GM21619 (cell line): ENCODE measurements around the gene TP73.
A peak's percentile ranks its signal among the peaks of the same experiment; 100 is the strongest.
"Not testable (repeated sequence)": the region's sequence is repeated elsewhere in the genome, so short reads cannot be mapped to it uniquely, and the experiment has no call there.

ENCODE experiments used
- ATAC-seq: cut with Tn5 transposase; IDR thresholded peaks from one replicate; pipeline ENCODE4 v1.9.1; 2021; ENCODE audit not compliant: unreplicated experiment

TP73 gene

GRCh38 chr1:3618531-3618880, 33.8 kb upstream of the TP73 start:
- ATAC-seq, result no peak

DNA sequence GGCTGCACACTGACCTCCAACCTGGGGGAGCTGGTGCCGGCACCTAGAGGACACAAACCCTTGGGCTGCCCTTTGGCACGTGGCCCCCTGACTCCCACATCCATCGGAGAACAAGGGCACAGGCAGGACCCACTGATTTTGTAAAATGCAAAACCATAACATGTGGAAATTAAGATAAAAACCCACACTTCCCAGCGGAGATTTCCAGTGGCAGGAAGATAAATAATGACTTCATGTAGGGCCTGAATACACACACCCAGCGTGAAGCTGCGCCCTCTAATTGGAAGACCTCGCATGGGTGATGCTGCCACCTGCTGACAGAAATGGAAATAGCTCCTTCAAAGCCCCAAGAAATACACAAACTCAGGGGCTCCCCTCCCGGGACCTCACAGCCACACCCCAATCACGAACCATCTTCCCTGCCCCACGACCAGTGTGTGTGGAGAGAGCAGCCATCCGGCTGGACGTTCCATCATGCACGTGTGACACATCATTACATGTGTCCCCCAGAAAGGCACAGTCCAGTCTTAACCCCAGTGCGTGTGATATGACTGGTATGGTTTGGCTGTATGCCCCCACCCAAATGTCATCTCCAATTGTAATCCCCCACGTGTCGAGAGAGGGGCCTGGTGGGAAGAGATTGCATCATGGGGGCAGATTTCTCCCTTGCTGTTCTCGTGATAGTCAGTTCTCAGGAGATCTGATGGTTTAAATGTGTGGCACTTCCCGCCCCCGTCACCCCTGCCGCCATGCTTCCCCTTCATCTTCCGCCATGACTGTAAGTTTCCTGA, 33.2 kb upstream of the TP73 start:
- ATAC-seq, result no peak

DNA sequence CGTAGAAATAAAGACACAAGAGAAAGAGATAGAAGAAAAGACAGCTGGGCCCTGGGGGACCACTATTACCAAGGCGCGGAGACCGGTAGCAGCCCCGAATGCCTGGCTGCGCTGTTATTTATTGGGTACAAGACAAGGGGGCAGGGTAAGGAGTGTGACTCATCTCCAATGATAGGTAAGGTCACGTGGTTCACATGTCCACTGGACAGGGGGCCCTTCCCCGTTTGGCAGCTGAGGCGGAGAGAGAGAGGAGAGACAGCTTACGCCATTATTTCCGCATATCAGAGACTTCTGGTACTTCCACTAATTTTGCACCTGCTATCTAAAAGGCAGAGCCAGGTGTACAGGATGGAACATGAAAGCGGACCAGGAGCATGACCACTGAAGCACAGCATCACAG, 31.6 kb upstream of the TP73 start:
- no peak for ATAC-seq

GRCh38 chr1:3621151-3621671, 31.1 kb upstream of the TP73 start:
- not testable (repeated sequence) for ATAC-seq

DNA sequence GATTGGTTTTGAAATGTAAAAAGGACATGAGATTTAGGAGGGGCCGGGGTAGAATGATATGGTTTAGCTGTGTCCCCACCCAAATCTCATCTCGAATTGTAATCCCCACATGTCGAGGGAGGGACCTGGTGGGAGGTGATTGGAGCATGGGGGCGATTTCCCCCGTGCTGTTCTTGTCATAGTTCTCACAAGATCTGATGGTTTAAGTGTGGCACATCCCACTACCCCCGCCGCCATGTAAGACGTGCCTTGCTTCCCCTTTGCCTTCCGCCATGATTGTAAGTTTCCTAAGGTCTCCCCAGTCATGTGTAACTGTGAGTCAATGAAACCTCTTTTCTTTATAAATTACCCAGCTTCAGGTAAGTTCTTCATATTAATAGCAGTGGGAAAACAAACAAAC, 30.2 kb upstream of the TP73 start:
- not testable (repeated sequence) for ATAC-seq

DNA sequence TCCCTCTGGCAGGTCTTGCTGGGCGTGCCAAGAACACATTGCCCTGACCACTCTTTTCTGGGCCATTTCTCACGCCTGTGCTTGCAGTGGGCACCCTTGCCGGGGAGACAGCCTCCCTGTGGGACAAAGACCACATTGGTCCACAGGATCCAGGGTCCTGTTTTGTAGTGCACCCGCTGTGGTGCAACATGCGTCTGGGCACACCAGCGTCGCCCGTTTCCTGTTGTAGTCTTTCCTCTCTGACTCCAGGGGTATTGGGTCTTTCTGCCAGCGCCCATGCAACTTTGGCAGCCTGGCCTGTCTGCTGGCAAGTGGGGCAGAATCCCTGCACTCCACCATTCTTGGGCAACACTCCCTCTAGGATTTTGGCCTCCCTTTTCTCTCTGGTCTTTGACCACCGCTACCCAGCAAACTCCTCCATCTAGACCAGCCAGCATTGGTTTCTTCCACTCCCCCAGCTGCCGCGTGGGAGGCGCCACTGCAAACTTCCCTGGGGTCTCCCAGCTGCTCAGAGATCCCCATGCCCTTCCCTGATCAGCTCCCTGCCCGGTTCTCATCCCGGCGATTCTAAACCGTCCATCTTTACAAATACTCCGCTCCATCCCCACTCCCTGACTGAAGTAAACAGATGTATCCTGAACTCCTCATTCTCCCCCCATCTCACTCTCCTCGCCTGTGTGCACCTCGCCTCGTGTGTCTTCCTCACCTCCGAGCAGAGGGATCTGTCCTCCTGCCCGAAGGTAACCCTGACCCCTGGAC, 28.7 kb upstream of the TP73 start:
- ATAC-seq, result no peak

DNA sequence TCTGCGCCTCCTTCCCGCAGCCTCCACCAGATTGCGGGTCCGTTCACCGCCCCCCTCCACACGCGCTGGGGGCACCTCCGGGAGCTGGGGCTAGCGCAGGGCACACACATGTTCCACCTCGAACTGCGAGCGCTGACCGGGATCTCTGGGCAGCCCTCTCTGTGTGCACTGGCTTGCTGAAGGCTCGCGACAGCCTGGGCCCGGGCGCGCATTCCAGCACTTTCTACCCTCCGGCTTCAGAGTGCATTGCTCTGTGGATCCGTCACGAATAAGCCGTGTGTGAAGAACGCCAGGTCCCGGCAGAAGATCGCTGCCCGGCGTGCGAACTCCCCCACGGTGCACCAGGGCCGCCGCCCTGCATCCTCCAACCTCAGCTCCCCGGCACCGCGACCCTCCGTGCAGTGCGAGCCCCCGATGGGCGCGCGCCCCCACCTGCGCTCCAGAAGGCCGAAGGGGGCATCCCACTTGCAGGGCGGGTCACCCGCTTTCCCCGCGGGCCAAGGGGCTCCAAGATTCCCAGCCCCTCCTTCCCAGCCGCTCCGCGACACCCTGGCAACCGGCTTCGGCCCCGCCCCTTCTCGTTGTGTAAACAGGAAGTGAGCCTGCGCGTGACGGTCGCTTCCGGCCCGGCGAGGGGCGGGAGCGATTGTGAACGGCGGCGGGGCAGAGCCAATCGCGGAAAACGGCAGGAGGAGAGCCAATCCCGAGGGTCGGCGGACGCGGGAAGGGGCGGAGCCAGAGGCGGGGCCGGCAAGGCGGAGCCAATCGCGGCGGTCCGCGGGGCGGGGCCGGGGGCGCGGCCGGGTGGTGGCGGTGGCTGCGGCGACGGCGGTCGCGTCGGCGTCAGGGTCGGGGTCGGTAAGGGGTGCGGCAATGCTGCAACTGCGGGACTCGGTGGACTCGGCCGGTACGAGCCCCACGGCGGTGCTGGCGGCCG, 27.8 kb upstream of the TP73 start, which contains the start of gene TPRG1L:
Gene TPRG1L, plus strand, starts transcription at position 816 of the 937 bp plus-strand sequence. Its CDS starts 58 bp downstream, at position 874.
- ATAC-seq, result peak; percentile 93

- peak; percentile 9 for ATAC-seq
These were observed 27.0 kb upstream of the TP73 start for GRCh38 chr1:3625151-3625907.

DNA sequence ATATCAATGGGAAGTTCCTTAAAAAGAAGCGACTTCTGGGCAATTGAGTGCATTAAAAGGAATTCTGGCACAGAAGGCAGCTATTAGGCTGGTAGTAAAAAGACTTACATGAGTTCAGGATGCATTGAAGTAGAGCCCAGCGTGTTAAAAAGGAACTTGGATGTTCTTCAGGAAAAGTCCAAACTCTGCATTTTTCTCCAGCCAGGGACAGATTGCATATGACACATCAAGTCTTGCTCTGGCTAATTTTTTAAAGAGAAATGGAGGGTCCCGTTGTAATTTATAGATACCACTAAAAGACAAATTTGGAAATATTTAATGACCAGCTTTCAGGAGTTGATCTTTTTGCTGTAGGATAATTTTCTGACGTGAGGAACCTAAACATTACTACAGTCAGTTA, 26.3 kb upstream of the TP73 start:
- no peak for ATAC-seq

DNA sequence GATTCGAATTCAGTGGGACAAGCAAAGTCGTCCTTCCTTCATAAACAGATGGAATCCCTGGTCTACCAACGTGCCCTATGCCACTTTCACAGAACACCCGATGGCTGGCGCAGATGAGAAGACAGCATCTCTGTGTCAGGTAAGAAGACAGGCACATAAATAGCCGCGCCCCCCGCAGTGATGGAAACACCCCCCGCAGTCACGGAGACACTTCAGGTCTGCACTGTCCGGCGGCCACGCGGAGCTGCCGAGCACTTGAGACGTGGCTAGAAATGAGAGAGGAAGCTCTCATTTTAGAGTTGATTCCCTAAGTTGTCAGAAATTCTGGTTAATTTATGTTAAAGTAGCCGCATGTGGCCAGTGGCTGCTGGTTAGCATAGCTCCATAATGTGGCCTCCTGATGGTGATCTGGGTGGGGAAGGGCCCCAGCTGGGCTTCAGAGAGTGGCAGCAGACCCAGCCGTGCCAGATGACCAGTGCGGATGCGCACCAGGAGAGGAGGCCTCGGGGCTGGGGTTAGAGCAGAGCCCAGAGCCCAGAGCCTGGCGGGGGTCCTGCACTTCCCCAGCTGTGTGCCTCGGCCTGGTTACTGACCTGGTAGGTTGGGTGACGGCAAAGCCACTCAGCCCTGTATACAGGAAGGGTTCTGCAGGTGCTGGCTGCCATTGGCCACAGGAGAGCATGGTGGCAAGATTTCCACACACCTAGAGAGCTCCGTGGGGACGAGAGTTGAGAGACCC, 24.6 kb upstream of the TP73 start:
- no peak for ATAC-seq

DNA sequence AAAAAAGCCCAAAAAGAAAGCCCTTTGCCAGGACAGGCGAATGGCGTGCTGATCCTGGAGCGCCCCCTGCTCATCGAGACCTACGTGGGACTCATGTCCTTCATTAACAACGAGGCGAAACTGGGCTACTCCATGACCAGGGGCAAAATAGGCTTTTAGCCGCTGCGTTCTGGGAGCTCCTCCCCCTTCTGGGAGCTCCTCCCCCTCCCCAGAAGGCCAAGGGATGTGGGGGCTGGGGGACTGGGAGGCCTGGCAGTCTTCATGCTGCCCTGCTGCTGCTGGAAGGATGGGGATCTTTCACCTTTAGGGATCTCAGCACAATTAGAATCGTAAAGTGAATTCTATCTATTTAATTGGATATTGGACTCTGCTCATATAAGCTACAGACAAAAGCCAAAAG, 23.9 kb upstream of the TP73 start:
- ATAC-seq, result no peak

DNA sequence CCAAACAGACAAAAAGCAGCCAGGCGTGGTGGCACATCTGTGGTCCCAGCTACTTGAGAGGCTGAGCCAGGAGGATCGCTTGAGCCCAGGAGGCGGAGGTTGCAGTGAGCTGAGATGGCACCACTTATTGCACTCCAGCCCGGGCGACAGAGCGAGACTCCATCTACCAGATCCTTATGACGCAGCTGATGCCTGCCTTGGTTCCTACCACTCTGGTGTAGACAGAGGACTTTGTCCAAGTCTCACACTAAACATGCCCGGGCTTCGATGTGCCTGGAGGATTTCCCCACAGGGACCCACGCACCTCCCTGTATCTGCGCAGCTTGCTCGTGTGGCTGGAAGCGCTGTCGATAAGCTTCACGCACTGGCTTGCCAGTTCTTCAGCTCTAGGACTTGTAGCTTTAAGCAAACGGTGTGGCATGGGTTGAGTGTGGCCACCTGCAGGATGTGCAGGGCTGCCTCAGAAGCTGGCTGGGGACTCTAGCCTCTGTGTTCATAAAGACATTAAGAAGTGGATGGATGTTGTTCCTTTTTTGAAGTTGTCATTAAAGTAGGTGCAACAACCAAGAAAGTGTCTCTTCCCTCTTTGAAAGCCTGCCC, 22.7 kb upstream of the TP73 start:
- ATAC-seq, result no peak

GRCh38 chr1:3630161-3630611, 22.1 kb upstream of the TP73 start:
- no peak for ATAC-seq

GRCh38 chr1:3630914-3631313, 21.4 kb upstream of the TP73 start:
- no peak for ATAC-seq

DNA sequence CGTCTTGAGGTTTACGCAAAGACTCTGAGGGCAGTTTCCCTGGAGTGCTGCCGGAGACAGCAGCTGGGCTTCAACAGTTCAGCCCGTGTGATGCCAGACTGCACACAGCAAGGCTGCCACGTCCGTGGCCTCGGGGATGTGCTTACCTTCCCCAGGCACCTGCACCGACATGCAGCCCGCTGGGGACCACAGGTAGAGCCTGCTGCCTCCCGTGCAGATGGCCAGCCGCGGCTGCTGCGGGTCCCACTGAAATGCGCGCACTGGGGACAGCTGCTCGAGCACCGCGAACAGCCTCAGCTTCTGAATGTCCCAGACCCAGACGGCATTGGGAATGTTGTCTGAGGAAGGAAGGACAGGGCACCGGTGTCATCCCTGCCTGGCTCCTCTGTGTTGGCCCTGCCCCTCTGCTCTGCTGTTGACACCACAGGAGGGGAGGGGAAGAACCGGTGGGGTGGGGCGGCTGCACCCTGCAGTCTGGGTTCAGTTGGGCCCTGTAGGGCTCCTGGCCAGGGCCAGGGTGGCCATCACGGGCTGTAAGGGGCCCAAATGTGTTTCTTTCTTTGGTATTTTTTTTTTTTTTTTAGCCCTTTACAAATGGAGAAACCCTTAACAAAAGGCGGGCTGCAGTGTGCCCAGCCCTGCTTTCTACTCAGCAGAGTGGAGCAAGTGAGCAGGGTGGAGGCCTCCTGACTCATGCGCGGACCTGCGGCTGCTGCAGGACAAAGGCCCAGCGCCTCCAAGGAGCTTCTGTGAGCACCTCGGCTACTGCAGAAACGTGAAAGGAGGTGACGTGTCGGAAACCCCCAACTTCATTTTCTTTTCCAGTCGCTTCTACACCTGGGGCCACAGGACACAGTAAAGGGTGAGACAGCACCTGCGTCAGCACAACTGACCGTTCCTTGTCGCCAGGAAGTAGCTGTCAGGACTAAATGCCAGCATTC, 20.7 kb upstream of the TP73 start:
- no peak for ATAC-seq

- ATAC-seq, result no peak
These were observed 20.0 kb upstream of the TP73 start for GRCh38 chr1:3632298-3632697.

- ATAC-seq, result no peak
These were observed 19.5 kb upstream of the TP73 start for GRCh38 chr1:3632716-3633343.
